Pancreas (tissue), 10 donors: ENCODE results near the gene CHRNB2. TPM values are rescaled to one million over a fixed set of nuclear protein-coding genes. Genes with fewer than 3 reads are reported as not detected.

Experiments
- ATAC-seq, 4 donors: fragments of 200-7000 bp; cut with Tn5 transposase; one replicate each; pipeline versions ENCODE4 v1.8.0 to v1.9.1; 2020; ENCODE audit warnings: mild to moderate bottlenecking in 4 of 4, moderate library complexity in 4 of 4
- DNase-seq, 6 donors: peaks; one replicate each; pipeline ENCODE4 v3.0.0-alpha.2; 2020
- FAIRE-seq: peaks from 2 replicates; lab custom pipeline; 2012; peaks lifted over from hg19 to GRCh38; lab: Jason Lieb, UNC
- H3K27ac ChIP-seq, 4 donors: fragments of 200-600 bp; sonication (generic); 1 replicate in 3 of 4; 2 replicates in 1 of 4; pipeline versions ENCODE4 v1.5.0 to v1.8.0; 2020
- H3K27me3 ChIP-seq, 4 donors: fragments of 200-600 bp; one replicate each; pipeline ENCODE4 v1.8.0; 2021
- H3K36me3 ChIP-seq, 3 donors: fragments of 200-600 bp; sonication (generic) in 1 of 3; one replicate each; pipeline versions ENCODE4 v1.5.0 to v1.8.0; 2020 to 2021
- H3K4me1 ChIP-seq, 3 donors: fragments of 200-600 bp; one replicate each; pipeline ENCODE4 v1.8.0; 2021
- H3K4me3 ChIP-seq, 4 donors: fragments of 200-600 bp; sonication (generic) in 2 of 4; one replicate each; pipeline versions ENCODE4 v1.5.0 to v1.8.0; 2020 to 2021
- H3K9me3 ChIP-seq, 4 donors: fragments of 200-600 bp; one replicate each; pipeline ENCODE4 v1.8.0; 2021
- CTCF ChIP-seq, 4 donors: fragments of 200-600 bp; sonication (generic) in 3 of 4; IDR thresholded peaks; one replicate each; pipeline versions ENCODE4 v1.5.0 to v1.8.0; 2021; ENCODE audit warnings: antibody characterized with exemption in 4 of 4
- WGBS, 2 donors: extraction: QIAGEN DNeasy Blood & Tissue Kit; methylation state at CpG; one replicate each; pipeline ENCODE4 v1.1.7; 2013; 5-methylcytosine and 5-hydroxymethylcytosine counted together
- intact Hi-C, 3 donors: fragments of 100-400 bp; cut with DNase I; formaldehyde crosslinking; loops; one replicate each; pipeline versions ENCODE4 v1.11.1 to v1.14.2; 2022
- polyA plus RNA-seq, 2 donors: library from polyadenylated mRNA; stranded (reverse); fragments of 200-250 nt; gene quantifications; one replicate each; pipeline ENCODE4 v1.2.3, GENCODE V29; 2013
- total RNA-seq, 6 donors: library from RNA; stranded (reverse); fragmentation: NEBNext Ultra II Directional in 4 of 6; extraction: Animal tissue kit (Norgen Biotek cat#: 25700) in 4 of 6; gene quantifications; one replicate each; pipeline versions ENCODE4 v1.2.1 to v1.2.4, GENCODE V29; 2021 to 2023
- donor health status: healthy with polysubstance abuse.
- donor health status: DM: no; HTN: no; CAD: no; lungs with moderate emphysema.
- donor health status: DM: no; HTN: no; CAD: no.
- donor health status: control.
- donor health status: control.
- donor health status: Bipolar disorder and iron deficiency.
- donor health status: DM: yes; HTN: yes; CAD: no.
- donor health status: DM: no; HTN: no; CAD: no.
- donor health status: DM: no; HTN: no; CAD: no.
- donor health status: DM: yes; HTN: yes; CAD: no.

CHRNB2 gene
- total and polyA plus RNA-seq, 8 donors = 0.32 to 3.1 (median 0.69) TPM

GRCh38 chr1:154581766-154582165, 14.2 kb downstream of the CHRNB2 start:
- no peak for FAIRE-seq
- DNase-seq = no peak
- Histone ChIP-seq H3K27me3 (no peaks in the 10 kb centered on the region), H3K4me1 (no peaks in the 10 kb centered on the region), H3K27ac (no peak overlapping the region), H3K4me3 (no peak overlapping the region), H3K9me3 (no peaks in the 10 kb centered on the region), H3K36me3 (peaks cover 9 to 48% (median 41%) of the 10 kb centered on the region in 3 donors)
- intact Hi-C loops = no loop called here
- 60 to 80% methylated on average over 3 of the region's 3 CpGs for WGBS, 2 donors
- ATAC-seq = no peak
- no peak for TF ChIP-seq CTCF (IDR thresholded peaks at IDR 0.05)

GRCh38 chr1:154582885-154583284, 15.3 kb downstream of the CHRNB2 start:
- no peak overlapping the region for H3K4me3 ChIP-seq
- no peaks in the 10 kb centered on the region for H3K27me3 ChIP-seq
- peaks cover 10 to 59% (median 52%) of the 10 kb centered on the region in 3 donors for H3K36me3 ChIP-seq
- H3K4me1 ChIP-seq = no peaks in the 10 kb centered on the region
- DNase-seq (no peak), ATAC-seq (no peak), FAIRE-seq (no peak)
- intact Hi-C loops = no loop called here
- WGBS, 2 donors = 89 to 93% methylated on average over 6 of the region's 6 CpGs
- H3K27ac ChIP-seq = no peak overlapping the region
- no peaks in the 10 kb centered on the region for H3K9me3 ChIP-seq
- no peak for TF ChIP-seq CTCF (IDR thresholded peaks at IDR 0.05)

GRCh38 chr1:154583773-154584172, 16.2 kb downstream of the CHRNB2 start:
- DNase-seq (no peak), FAIRE-seq (no peak), ATAC-seq (peak in 1 of 4 donors; percentile 22)
- Histone ChIP-seq H3K9me3 (no peaks in the 10 kb centered on the region), H3K27me3 (no peaks in the 10 kb centered on the region), H3K4me3 (no peak overlapping the region), H3K27ac (no peak overlapping the region), H3K36me3 (peaks cover 18 to 68% (median 61%) of the 10 kb centered on the region in 3 donors), H3K4me1 (no peaks in the 10 kb centered on the region)
- no peak for TF ChIP-seq CTCF (IDR thresholded peaks at IDR 0.05)
- intact Hi-C loops = no loop called here
- WGBS, 2 donors = 59 to 62% methylated on average over 9 of the region's 9 CpGs

GRCh38 chr1:154584267-154584994, 16.9 kb downstream of the CHRNB2 start:
- ATAC-seq (no peak), FAIRE-seq (no peak), DNase-seq (no peak)
- Histone ChIP-seq H3K27me3 (no peaks in the 10 kb centered on the region), H3K36me3 (peaks cover 19 to 74% (median 68%) of the 10 kb centered on the region in 3 donors), H3K4me3 (no peak overlapping the region), H3K4me1 (no peaks in the 10 kb centered on the region), H3K27ac (no peak overlapping the region), H3K9me3 (no peaks in the 10 kb centered on the region)
- TF ChIP-seq CTCF (IDR thresholded peaks at IDR 0.05) = no peak
- intact Hi-C loops = no loop called here
- WGBS, 2 donors = 89% methylated on average over 9 of the region's 9 CpGs

GRCh38 chr1:154586231-154586630, 18.7 kb downstream of the CHRNB2 start:
- intact Hi-C loops = no loop called here
- FAIRE-seq (no peak), ATAC-seq (no peak)

More at GRCh38 chr1:154586231-154586630, 18.7 kb downstream of the CHRNB2 start:
- no peak overlapping the region for H3K27ac ChIP-seq
- peaks cover 13 to 90% (median 83%) of the 10 kb centered on the region in 3 donors for H3K36me3 ChIP-seq
- no peaks in the 10 kb centered on the region for H3K9me3 ChIP-seq
- no peak for DNase-seq
- H3K4me1 ChIP-seq = no peaks in the 10 kb centered on the region
- H3K4me3 ChIP-seq = no peak overlapping the region
- H3K27me3 ChIP-seq = no peaks in the 10 kb centered on the region
- TF ChIP-seq CTCF (IDR thresholded peaks at IDR 0.05) = no peak
- 85 to 90% methylated on average over 10 of the region's 10 CpGs for WGBS, 2 donors
